Measurements from ENCODE around the gene ASPG. TPM values are rescaled to one million over a fixed set of nuclear protein-coding genes. Genes with fewer than 3 reads are reported as not detected.

Gene ASPG
- total RNA-seq, 4 donors from 2014 or later = 1.5 to 2.0 (median 1.9) TPM; not detected in 1

GRCh38 chr14:104073764-104074163, 11.7 kb upstream of the ASPG start:
- DNase-seq (ENCODE audit: low spot score) (no peak), ATAC-seq (ENCODE audit: low FRiP score) (no peak)
- TF ChIP-seq CTCF (IDR thresholded peaks at IDR 0.05) = no peak

- DNase-seq (ENCODE audit: low spot score) (no peak), ATAC-seq (ENCODE audit: low FRiP score) (no peak)
- TF ChIP-seq CTCF (IDR thresholded peaks at IDR 0.05) = no peak
Observed at GRCh38 chr14:104075530-104076151, 9.9 kb upstream of the ASPG start.

GRCh38 chr14:104076743-104077142, 8.8 kb upstream of the ASPG start:
- DNase-seq (ENCODE audit: low spot score) (no peak), ATAC-seq (ENCODE audit: low FRiP score) (no peak)
- TF ChIP-seq CTCF (IDR thresholded peaks at IDR 0.05) = no peak

- DNase-seq (ENCODE audit: low spot score) (peak; percentile 72), ATAC-seq (ENCODE audit: low FRiP score) (peak; percentile 91)
- TF ChIP-seq CTCF (IDR thresholded peaks at IDR 0.05) = peak in 2 of 3 donors; percentile 45 to 87
Observed at GRCh38 chr14:104078031-104078455, 7.5 kb upstream of the ASPG start.

GRCh38 chr14:104080376-104081260, 4.9 kb upstream of the ASPG start:
- ATAC-seq (ENCODE audit: low FRiP score) = no peak
- no peak for TF ChIP-seq CTCF (IDR thresholded peaks at IDR 0.05)

GRCh38 chr14:104081261-104081835, 4.2 kb upstream of the ASPG start:
- TF ChIP-seq CTCF (IDR thresholded peaks at IDR 0.05) = no peak
- ATAC-seq (ENCODE audit: low FRiP score) (no peak), DNase-seq (ENCODE audit: low spot score) (no peak)

More at GRCh38 chr14:104080376-104081260, 4.9 kb upstream of the ASPG start:
- DNase-seq (ENCODE audit: low spot score) = no peak

All from omental fat pad (tissue), 4 donors.